HG02885 (cell line): ENCODE results near the gene KRIT1.
"Not testable (repeated sequence)": the region's sequence is repeated elsewhere in the genome, so short reads cannot be mapped to it uniquely, and the experiment has no call there.

ENCODE experiments used
- ATAC-seq: cut with Tn5 transposase; IDR thresholded peaks from one replicate; pipeline ENCODE4 v1.9.1; 2021; ENCODE audit warnings: mild to moderate bottlenecking; ENCODE audit not compliant: unreplicated experiment, poor library complexity

Gene KRIT1

DNA sequence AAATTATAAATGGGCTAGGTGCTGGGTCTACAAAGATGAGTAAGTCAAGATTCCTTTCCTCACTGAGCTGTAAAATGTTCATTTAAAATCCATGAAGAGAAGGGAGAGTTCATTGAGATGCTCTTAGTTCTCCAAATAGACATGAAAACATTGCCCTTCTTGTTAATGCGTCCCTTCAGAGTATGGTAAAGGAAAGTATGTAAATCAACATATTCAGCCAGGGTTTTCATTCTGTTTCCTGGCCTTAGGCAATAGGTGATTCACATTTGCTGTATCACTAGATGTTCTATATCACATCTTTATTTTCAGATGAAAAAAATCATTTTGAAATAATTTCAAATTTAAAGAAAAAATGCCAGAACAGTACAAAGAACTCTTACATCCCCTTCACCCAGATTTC is 5.5 kb upstream of the KRIT1 start:
- ATAC-seq, result no peak

DNA sequence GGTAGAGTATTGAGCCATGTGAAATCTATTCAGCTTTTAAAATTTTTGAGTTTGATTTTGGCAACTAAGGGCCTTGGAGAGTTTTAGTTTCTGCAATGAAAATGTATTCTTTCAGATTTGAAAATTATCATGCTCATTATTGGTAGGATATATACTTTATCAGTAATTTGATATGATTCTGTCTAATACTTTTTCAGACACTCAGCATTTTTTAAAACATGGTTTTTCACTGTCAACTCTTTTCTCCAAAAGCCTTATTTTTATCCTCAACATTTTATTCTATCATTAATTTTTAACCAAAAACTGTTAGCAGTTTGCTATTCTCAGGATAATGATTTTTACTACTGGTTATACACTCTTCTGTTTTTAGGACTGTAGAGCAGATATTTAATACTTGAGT is 4.9 kb upstream of the KRIT1 start:
- no peak for ATAC-seq

DNA sequence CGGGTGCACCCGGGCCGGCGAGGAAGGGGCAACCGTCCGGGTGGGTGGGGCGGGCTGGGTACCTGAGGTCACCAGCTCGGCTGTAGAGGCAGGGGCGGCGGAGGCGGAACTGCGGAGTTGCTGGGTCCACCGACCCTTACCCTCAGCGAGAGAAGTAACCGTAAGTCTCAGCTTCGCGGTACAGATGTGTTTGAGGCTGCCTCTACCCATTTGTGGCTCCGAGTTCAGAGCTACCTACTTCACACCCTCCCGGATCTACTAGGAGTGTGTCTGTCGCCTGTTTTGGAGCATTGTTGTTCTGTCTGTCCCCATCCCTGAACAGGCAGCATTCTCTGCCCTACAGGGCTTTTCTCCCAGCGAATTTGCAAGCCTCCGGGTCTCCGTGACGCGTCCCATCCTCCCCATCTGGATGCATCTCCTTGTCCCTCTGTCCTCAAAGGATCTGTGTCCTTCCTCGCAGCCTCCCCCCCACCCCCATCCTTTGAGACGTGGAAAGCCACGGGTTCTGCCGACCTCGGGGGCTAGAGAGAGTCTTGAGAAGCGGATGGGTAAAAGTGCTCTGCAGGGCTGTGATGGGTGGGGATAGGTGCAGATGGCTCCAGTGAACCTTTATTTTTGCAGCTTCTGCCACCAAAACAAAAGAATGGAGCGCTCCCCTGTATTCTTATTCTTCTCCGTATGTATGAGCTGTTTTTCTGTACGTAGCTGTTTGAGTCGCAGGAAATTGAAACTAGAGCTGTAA is 817 bp upstream of the KRIT1 start:
- ATAC-seq, result peak; percentile 36

DNA sequence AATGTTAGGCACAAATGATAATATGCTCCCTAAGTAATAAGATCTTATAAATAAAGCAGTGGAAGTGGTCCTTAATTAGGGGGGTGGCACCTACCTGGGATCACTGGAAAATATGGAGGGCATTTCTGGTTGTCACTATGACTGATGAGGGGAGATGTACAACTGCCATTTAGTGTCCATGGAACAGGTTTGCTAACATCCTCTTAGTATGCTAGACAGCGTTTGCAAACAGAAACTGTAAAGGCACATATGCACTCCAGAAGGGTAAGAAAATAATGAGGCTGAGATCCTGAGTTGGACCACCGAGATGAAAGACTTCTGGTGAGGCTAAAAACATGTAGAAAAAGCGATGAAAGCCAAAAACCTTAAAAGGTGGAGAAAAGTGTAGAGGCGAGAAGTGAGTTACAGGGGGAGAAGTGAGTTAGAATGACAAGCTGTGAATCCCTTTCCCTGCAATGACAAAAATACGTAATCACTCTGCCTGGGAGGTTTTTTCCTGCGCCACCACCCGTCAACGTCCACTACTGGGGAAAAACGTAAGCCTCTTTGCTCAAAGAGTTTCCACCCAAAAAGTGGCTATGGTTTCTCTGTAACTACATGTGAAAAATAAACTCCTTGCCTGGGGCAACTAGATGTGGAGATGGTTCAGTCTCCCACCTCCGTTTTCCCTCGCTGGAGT is 767 bp downstream of the KRIT1 start:
- ATAC-seq, result peak; percentile 2

DNA sequence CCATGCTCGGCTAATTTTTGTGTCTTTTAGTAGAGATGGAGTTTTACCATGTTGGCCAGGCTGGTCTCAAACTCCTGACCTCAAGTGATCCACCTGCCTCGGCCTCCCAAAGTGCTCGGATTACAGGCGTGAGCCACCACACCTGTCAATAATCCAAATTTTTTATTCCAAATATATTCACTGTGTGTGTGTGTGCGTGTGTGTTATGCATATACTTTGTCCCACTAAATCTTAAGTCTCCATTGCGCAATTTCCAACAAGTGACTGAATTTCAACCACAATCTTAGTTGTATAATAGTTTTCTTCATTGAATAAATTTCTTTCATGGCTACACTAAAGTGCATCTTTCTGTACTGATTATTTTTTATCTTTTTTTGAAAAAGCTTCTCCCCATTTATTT is 2.7 kb downstream of the KRIT1 start:
- no peak for ATAC-seq

DNA sequence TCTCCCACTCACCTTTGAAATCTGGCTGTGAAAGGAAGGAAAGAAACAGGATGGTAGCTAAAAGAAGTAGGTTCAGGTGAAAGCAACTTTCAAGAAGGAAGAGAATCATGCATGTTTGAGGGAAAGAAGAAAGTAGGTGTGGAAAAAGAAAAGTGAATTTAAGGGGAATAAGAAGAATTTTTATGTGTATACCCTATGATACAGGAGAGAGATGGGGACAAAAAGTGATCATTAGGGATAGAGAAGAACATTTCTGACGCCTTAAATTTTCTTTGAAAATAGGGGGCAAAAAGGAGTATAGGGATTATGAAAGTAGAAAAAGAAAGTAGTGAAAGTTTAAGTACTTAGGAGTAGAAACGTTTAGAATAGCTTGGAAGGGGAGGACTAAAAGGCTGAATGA is 15.2 kb downstream of the KRIT1 start:
- no peak for ATAC-seq

DNA sequence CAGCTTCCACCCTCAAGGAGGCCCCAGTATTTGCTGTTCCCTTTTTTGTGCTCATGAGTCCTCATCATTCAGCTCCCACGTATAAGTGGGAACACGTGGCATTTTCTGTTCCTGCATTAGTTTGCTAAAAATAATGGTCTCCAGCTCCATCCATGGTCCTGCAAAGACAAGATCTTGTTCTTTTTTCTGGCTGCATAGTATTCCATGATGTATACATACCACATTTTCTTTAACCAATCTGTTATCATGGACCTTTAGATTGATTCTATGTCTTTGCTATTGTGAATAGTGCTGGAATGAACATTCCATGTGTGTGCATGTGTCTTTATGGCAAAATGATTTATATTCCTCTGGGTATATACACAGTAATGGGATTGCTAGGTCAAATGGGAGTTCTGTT is 17.0 kb downstream of the KRIT1 start:
- no peak for ATAC-seq

DNA sequence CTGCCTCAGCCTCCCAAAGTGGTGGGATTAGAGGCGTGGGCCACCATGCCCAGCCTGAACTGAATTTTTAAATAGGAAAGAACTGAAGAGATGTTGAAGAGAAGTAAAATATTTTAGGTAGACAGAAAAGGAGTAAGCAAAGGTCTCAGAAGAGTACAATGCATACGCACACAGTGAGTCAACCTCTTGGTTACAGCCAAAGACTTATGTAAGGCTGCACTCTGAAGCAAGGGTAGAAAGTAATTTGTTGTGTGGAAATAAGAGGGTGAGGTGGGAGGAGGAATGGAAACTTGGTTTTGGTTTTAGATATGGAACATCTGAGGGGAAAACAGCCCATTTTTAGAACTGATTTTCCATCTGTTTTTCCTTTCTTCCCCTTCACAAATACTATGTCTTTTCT is 17.6 kb downstream of the KRIT1 start:
- ATAC-seq, result no peak

DNA sequence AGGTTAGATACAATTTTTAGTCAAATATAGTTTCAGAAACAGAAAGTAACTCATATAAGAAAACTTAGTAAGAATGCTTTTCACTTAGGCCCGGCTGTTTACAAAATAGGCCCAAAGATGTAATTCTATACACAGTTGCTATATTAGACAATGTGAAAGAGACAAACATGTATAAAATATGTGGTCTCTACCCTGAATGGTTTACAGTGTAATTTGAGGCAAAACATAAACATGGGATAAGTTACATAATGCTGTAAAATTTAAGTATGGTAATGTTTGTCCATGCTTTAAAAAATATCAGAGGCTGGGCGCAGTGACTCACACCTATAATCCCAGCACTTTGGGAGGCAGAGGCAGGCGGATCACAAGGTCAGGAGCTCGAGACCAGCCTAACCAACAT is 18.7 kb downstream of the KRIT1 start:
- no peak for ATAC-seq

DNA sequence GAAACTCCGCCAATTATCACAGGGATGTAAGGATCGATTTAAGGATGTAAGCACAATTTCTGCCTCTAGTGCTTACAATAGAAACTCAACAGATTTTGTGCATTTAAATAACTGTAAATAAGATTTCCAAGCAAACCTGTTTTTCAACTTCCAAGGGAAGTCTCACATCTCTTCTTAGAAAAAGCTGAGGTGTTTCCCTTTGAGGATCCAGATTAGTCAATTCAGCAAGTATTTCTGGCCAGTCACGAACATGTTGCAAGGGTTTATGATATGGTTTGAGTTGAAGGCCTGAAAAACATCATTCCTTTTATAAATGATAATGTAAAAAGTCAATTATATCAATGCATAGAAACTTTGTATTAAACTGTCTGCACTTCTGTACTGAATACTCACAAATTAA is 23.9 kb downstream of the KRIT1 start:
- no peak for ATAC-seq

DNA sequence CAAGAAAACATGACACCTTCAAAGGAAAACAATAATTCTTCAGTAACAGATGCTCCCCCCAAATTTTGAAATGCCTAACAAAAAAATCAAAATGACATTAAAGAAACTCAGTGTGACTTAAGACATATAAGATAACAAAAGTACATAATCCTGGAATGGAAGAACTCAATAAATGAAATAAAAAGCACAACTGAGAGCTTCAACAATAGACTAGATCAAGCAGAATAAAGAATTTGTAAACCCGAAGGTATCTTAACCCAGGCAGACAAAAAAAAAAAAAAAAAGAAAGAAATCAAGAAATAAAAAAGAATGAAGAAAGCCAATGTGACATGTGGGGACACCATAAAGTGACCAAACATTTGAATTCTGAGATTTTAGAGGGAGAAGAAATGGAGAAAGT is 39.0 kb downstream of the KRIT1 start:
- ATAC-seq, result no peak

DNA sequence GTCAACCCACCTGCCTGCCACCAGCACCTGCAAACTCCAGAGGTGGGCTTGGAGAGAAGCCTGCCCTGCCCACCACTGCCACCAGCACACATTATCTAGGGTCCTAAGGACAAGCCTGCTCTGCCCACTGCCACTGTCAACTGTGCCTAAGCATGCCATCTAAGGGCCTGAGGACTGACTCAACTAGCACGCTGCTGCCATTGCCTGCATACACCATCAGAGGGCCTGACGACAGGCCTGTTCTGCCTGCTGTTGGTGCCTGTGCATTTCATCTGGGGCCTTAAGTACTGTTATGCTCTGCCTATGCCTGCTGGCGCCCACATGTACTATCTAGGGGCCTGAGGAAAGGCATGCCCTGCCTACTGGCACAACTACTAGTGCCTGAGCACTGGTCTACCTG is 39.7 kb downstream of the KRIT1 start:
- ATAC-seq, result no peak

DNA sequence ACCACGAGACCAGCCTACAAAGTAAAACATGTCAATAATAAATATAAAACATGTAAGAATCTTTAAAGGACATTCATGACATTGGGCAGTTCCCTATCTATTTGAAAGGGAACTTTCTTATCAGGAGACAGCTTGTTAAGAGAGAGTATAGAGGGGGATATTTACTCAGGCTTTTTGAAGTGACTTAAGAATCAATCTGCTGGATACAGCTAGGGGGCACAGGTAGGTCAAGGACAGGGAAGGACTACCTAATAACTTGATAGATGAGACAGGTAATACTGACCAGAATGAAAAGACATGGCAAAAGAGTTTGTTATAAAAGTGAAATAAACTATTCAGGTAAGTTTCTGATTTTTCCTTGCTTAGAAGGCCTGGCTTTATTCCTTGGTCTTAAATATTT is 44.9 kb downstream of the KRIT1 start:
- ATAC-seq, result no peak

DNA sequence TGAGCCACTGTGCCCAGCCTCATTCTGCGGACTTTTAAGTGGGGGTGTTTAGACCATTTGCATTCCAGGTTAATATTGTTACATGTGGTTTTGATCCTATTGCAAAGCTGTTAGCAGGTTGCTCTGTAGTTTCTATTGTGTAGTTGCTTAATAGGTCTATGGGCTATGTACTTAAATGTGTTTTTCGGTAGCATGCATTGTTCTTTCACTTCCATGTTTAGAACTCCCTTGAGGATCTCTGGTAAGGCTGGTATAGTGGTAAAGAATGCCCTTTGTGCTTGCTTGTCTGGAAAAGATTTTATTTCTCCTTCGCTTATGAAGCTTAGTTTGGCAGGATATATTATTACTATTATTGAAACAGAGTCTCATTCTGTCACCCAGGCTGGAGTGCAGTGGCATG is 53.4 kb downstream of the KRIT1 start:
- ATAC-seq, result no peak

DNA sequence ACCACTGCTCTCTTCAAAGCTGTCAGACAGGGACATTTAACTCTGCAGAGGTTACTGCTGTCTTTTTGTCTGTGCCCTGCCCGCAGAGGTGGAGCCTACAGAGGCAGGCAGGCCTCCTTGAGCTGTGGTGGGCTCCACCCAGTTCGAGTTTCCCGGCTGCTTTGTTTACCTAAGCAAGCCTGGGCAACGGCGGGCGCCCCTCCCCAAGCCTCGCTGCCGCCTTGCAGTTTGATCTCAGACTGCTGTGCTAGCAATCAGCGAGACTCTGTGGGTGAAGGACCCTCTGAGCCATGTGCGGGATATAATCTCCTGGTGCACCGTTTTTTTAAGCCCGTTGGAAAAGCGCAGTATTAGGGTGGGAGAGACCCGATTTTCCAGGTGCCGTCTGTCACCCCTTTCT is 56.5 kb downstream of the KRIT1 start:
- ATAC-seq, result not testable (repeated sequence)

DNA sequence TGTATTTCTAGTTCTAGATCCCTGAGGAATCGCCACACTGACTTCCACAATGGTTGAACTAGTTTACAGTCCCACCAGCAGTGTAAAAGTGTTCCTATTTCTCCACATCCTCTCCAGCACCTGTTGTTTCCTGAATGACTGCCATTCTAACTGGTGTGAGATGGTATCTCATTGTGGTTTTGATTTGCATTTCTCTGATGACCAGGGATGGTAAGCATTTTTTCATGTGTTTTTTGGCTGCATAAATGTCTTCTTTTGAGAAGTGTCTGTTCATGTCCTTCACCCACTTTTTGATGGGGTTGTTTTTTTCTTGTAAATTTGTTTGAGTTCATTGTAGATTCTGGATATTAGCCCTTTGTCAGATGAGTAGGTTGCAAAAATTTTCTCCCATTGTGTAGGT is 61.4 kb downstream of the KRIT1 start:
- ATAC-seq, result not testable (repeated sequence)

DNA sequence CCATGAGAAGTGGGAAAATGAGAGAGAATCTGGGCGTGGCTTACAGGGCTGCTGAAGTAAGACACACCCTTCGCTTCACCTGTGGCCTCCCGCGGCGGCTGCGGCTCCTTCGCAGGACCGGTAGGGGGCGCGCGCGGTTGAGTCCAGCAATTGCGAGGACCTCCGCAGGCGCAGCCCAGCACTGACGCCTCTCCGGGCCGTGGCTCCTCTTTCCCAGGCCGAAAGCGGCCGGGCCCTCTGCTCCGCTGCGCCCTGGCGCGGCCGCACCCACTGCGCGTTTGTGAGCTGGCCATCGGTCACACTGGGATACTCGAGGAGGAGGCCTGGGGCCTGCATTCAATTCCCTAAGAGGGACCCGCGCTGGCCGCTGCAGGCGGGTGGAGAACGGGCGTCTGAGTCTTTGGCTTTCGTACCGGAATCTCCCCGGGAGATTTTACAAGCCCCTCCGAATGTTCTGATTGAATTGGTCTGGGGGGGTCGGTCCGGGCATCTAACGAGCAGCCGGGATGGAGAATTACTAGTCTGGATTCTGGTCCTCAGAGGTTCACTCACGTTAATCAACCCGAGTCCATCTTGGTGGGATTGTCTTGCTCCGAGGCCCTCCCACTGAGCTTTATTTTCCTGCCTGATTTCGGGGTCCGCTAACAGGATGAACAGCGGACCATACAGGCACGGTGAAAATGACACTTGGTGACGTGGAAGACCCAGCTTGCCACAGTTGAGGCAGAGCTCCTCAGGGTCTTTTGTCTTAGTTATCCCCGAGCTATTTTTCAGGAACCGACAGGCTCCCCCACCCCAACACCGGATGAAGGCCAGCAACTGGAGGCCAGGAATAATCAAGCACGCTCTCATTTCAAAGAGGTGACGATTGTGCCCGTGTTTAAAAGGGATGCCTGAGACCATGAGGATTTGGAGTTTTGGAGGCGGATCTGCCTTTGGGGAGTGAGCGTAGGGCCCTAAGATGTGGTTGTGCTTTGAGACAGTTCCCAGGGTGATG is 66.5 kb downstream of the KRIT1 start, which contains the start of gene LRRD1:
Gene LRRD1, minus strand, starts transcription at position 215 of the 997 bp plus-strand sequence. CDS start 13,940 bp downstream, outside the sequence.
- ATAC-seq, result peak; percentile 100

DNA sequence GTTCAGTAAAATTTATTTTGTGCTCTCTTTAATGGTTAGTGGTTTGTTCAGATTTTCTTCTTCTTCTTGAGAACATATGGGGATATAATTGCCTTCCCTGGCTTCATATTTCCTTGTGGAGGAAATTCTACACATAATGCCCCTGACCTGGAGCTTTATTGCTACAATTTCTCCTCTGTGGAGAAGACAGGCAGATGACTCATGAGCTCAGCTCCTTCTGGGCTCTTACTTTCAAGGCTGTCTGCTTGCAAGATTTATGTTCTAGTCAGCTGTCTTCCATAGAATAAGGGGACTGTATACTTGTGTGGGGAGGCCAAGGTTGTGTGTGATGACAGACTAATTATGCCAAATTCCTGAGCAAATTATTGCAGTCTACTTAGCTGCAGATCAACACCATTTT is 68.4 kb downstream of the KRIT1 start:
- no peak for ATAC-seq

DNA sequence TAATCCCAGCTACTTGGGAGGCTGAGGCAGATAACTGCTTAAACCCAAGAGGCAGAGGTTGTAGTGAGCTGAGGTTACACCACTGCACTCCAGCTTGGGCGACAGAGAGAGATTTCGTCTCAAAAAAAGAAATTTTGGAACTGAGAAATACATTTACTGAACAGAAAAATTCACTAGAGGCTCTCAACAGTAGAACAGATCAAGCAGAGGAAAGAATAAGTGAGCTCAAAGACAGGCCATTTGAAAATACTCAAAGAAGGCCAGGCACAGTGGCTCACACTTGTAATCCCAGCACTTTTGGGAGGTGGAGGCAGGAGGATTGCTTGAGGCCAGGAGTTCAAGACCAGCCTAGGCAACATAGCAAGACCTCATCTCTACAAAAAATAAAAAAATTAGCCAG is 76.2 kb downstream of the KRIT1 start:
- not testable (repeated sequence) for ATAC-seq

DNA sequence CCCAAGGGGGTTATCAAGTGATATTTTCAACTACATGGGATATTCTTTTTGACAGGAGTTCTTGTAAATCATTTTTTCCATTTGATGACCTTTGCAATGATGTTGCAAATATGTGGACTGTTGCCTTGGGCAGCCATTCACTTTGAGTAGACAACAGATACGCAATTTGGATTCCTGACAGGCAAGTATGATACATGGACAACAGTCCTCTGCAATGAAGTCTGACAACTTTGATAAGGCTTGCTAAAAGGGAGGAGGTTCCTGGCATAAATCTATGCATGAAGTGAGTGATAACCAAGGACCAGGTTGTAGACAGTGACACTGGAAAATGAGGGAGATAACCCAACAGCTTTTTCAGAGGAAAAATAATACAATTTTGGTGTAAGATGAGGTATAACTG is 84.4 kb downstream of the KRIT1 start:
- no peak for ATAC-seq
